GM23338 (cell line): ENCODE results near the gene NAPSA. TPM values are rescaled to one million over a fixed set of nuclear protein-coding genes. Genes with fewer than 3 reads are reported as not detected.
A peak's percentile ranks its signal among the peaks of the same experiment; 100 is the strongest.

Experiments
- ATAC-seq: fragments of 200-7000 bp; cut with Tn5 transposase; 3 replicates; pipeline ENCODE4 v1.9.1; 2020
- DNase-seq: peaks from one replicate; pipeline ENCODE4 v3.0.0-alpha.2; 2015; ENCODE audit warnings: low spot score
- H2AFZ ChIP-seq: fragments of 200-600 bp; sonication (generic); 2 replicates; pipeline ENCODE4 v1.8.0; 2016; ENCODE audit warnings: antibody characterized with exemption, mild to moderate bottlenecking, moderate library complexity
- H3F3A ChIP-seq: fragments of 200-600 bp; sonication (generic); replicated peaks from 2 replicates; pipeline ENCODE4 v1.8.0; 2017; ENCODE audit warnings: antibody characterized with exemption, mixed run types, low read depth
- H3K27ac ChIP-seq: fragments of 200-600 bp; sonication (generic); 2 replicates; pipeline ENCODE4 v1.6.1; 2016; ENCODE audit warnings: low read depth
- H3K27me3 ChIP-seq: fragments of 200-600 bp; sonication (generic); 2 replicates; pipeline ENCODE4 v1.8.0; 2016; ENCODE audit warnings: mild to moderate bottlenecking, mixed run types, moderate library complexity; ENCODE audit not compliant: insufficient read depth
- H3K36me3 ChIP-seq: fragments of 200-600 bp; sonication (generic); 2 replicates; pipeline ENCODE4 v1.8.0; 2016; ENCODE audit warnings: mild to moderate bottlenecking; ENCODE audit not compliant: insufficient read depth
- H3K4me1 ChIP-seq: fragments of 200-600 bp; sonication (generic); 2 replicates; pipeline ENCODE4 v1.8.0; 2016; ENCODE audit warnings: mild to moderate bottlenecking, moderate library complexity; ENCODE audit not compliant: insufficient read depth
- H3K4me2 ChIP-seq: fragments of 200-600 bp; sonication (generic); 2 replicates; pipeline ENCODE4 v1.7.1; 2017; ENCODE audit warnings: mixed run types
- H3K4me3 ChIP-seq: fragments of 200-600 bp; sonication (generic); 2 replicates; pipeline ENCODE4 v1.6.1; 2016; ENCODE audit warnings: mixed run types
- H3K79me2 ChIP-seq: fragments of 200-600 bp; sonication (generic); replicated peaks from 2 replicates; pipeline ENCODE4 v1.8.0; 2017; ENCODE audit warnings: mild to moderate bottlenecking; ENCODE audit not compliant: insufficient read depth
- H3K9me2 ChIP-seq: fragments of 200-600 bp; sonication (generic); 2 replicates; pipeline ENCODE4 v1.8.0; 2017; ENCODE audit not compliant: insufficient read depth
- H4K20me1 ChIP-seq: fragments of 200-600 bp; sonication (generic); replicated peaks from 2 replicates; pipeline ENCODE4 v1.8.0; 2017; ENCODE audit warnings: mild to moderate bottlenecking; ENCODE audit not compliant: insufficient read depth
- H3K27ac Mint-ChIP-seq: 2 replicates; pipeline ENCODE4 v1.8.0; 2020; ENCODE audit warnings: inconsistent platforms, mild to moderate bottlenecking, moderate library complexity, mixed read lengths
- H3K27me3 Mint-ChIP-seq: 3 replicates; pipeline ENCODE4 v1.8.0; 2022; ENCODE audit warnings: low read depth, mild to moderate bottlenecking, moderate library complexity, mixed read lengths, inconsistent platforms; ENCODE audit not compliant: insufficient read depth, poor library complexity
- H3K36me3 Mint-ChIP-seq: 3 replicates; pipeline ENCODE4 v1.8.0; 2021; ENCODE audit warnings: low read depth, mild to moderate bottlenecking, inconsistent platforms, moderate library complexity, mixed read lengths
- H3K4me1 Mint-ChIP-seq: 3 replicates; pipeline ENCODE4 v1.8.0; 2020; ENCODE audit warnings: mild to moderate bottlenecking, inconsistent platforms, mixed read lengths
- H3K4me3 Mint-ChIP-seq: 3 replicates; pipeline ENCODE4 v1.8.0; 2021; ENCODE audit warnings: moderate library complexity, mild to moderate bottlenecking, inconsistent platforms, mixed read lengths
- H3K9me3 Mint-ChIP-seq: 3 replicates; pipeline ENCODE4 v1.8.0; 2020; ENCODE audit warnings: moderate library complexity, mild to moderate bottlenecking, inconsistent platforms, mixed read lengths
- CREB1 ChIP-seq: fragments of 250-450 bp; sonication (Bioruptor Pico); IDR thresholded peaks from 2 replicates; pipeline ENCODE4 v1.5.0; 2020; ENCODE audit warnings: low read depth, mild to moderate bottlenecking, moderate library complexity
- CTCF ChIP-seq, 2 experiments: fragments of 200-600 bp in 1 of 2; sonication (generic) in 1 of 2; conservative IDR thresholded peaks; 2 replicates each; pipeline versions ENCODE4 v1.5.1 to v1.6.1; 2016 to 2017; ENCODE audit warnings: antibody characterized with exemption in 2 of 2, low read depth in 2 of 2, mild to moderate bottlenecking in 2 of 2, moderate library complexity in 1 of 2
- ETS1 ChIP-seq: IDR thresholded peaks from 2 replicates; pipeline ENCODE4 v1.6.1; 2016; ENCODE audit warnings: antibody characterized with exemption
- NANOG ChIP-seq: IDR thresholded peaks from 2 replicates; pipeline ENCODE4 v1.6.1; 2016; ENCODE audit warnings: antibody characterized with exemption, borderline replicate concordance
- POLR2AphosphoS5 ChIP-seq: IDR thresholded peaks from 2 replicates; pipeline ENCODE4 v1.6.1; 2016; ENCODE audit warnings: antibody characterized with exemption, low read depth
- REST ChIP-seq: IDR thresholded peaks from one replicate; pipeline ENCODE4 v1.6.1; 2018; ENCODE audit warnings: antibody characterized with exemption; ENCODE audit not compliant: unreplicated experiment
- STAT1 ChIP-seq: IDR thresholded peaks from one replicate; pipeline ENCODE4 v1.6.1; 2016; ENCODE audit warnings: antibody characterized with exemption; ENCODE audit not compliant: unreplicated experiment
- polyA plus RNA-seq: library from polyadenylated mRNA; unstranded; fragments of >200 nt; fragmentation: Nextera tagmentation; extraction: Ambion mirVana; gene quantifications from 2 replicates; pipeline ENCODE4 v1.2.1, GENCODE V29; 2016
- total RNA-seq: library from RNA; depleted of rRNA; stranded (reverse); fragments of >200 nt; shearing (Covaris generic); gene quantifications from 2 replicates; pipeline ENCODE4 v1.2.3, GENCODE V29; 2014

The NAPSA gene
- total and polyA plus RNA-seq, 2 experiments from 2014 or later = 0.14 to 0.99 TPM

- TF ChIP-seq CREB1 (CRISPR knock-in tag) (no peak), NANOG (no peak), ETS1 (no peak), REST (no peak), POLR2AphosphoS5 (no peak), CTCF (conservative IDR thresholded peaks at IDR 0.05; ENCODE audit: low read depth in 2 of 2) (no peak)
These were observed 14.7 kb upstream of the NAPSA start (continued) for GRCh38 chr19:50380137-50380536.

GRCh38 chr19:50379602-50380001 is 14.2 kb upstream of the NAPSA start:
- peaks cover 14% of the 10 kb centered on the region for H3F3A ChIP-seq
- H3K9me3 Mint-ChIP-seq = peaks cover 6% of the 10 kb centered on the region; the same call in 1 of the 3 replicates
- H3K4me1 Mint-ChIP-seq = peaks cover 8% of the 10 kb centered on the region
- H3K36me3 Mint-ChIP-seq = peaks cover 37% of the 10 kb centered on the region
- DNase-seq = no peak
- no peak for ATAC-seq
- H3K4me1 ChIP-seq = peaks cover 7% of the 10 kb centered on the region
- no peak overlapping the region for H3K27ac Mint-ChIP-seq
- H3K36me3 ChIP-seq = peaks cover 9% of the 10 kb centered on the region; the same call in 1 of the 2 replicates
- H3K79me2 ChIP-seq = peaks cover 2% of the 10 kb centered on the region
- no peak overlapping the region for H3K4me3 Mint-ChIP-seq
- H3K4me3 ChIP-seq = no peak overlapping the region
- no peak overlapping the region for H3K4me2 ChIP-seq
- TF ChIP-seq STAT1 (no peak), CTCF (conservative IDR thresholded peaks at IDR 0.05; ENCODE audit: low read depth in 2 of 2) (peak in 1 of 2 experiments; percentile 18; a peak in 1 of 4 replicates)
- no peak overlapping the region for H2AFZ ChIP-seq
- no peaks in the 10 kb centered on the region for H3K27me3 ChIP-seq
- H3K9me2 ChIP-seq = no peaks in the 10 kb centered on the region
- no peak overlapping the region for H3K27ac ChIP-seq
- peaks cover 4% of the 10 kb centered on the region for H4K20me1 ChIP-seq
- peaks cover 23% of the 10 kb centered on the region for H3K27me3 Mint-ChIP-seq
